VCaP (cell line): Measurements from ENCODE around the gene NFASC.

Experiments
- H3K27ac ChIP-seq: fragments of 450-650 bp; 2 replicates; pipeline ENCODE4 v1.5.1; 2017
- TF ChIP-seq, protein P1 (sequence below): fragments of 450-650 bp; conservative IDR thresholded peaks from 2 replicates; pipeline ENCODE4 v1.5.1; 2017; ENCODE audit warnings: mild to moderate bottlenecking, moderate library complexity

Gene NFASC

DNA sequence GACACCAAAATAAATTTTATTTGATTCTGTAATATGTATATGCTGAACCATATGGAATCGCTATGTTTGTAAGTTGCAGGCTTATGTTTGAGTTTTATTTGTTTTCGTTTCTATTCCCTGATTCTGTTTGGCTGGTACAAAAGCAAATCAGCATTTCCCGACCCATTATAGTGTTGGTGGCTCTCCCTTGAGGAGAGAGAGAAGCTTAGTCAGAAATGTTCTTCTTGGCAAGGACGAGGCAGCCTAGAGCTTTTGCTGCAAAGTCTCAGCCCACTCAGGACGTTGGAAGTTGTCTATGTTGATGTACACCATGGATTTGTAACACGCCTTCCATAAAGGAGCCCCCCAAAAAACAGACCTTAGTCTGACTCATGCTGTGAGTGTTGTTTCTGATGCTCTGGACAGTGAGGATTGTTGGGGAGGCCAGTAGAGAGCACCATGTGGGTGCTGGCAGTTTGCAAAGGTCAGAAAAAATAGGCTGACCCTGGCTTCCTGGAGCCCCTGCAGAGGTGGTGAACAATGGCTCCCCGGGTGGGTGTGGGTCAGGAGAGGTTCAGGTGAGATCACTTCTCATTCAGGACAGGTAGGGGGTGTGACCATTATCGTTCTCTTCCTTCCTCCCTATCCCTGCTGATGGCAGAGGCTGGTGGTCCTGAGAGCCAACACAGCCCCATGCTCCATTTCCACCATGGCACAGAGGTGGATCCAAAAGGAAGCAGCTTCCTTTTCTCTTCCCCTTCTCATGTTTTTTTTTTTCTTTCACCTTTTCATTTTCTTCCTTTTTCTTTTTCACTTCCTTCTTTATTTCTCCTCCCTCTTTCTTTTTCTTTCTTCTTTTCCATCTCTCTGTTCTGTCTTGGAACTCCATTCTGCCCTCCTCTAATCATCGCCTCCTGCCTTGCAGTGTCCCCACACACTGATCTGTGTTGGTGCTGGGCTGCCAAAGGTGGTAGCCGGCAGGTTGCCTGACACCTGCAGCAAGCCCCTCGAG, 88.0 kb downstream of the NFASC start:
- no peak overlapping the region for H3K27ac ChIP-seq
- TF ChIP-seq, protein P1, sequence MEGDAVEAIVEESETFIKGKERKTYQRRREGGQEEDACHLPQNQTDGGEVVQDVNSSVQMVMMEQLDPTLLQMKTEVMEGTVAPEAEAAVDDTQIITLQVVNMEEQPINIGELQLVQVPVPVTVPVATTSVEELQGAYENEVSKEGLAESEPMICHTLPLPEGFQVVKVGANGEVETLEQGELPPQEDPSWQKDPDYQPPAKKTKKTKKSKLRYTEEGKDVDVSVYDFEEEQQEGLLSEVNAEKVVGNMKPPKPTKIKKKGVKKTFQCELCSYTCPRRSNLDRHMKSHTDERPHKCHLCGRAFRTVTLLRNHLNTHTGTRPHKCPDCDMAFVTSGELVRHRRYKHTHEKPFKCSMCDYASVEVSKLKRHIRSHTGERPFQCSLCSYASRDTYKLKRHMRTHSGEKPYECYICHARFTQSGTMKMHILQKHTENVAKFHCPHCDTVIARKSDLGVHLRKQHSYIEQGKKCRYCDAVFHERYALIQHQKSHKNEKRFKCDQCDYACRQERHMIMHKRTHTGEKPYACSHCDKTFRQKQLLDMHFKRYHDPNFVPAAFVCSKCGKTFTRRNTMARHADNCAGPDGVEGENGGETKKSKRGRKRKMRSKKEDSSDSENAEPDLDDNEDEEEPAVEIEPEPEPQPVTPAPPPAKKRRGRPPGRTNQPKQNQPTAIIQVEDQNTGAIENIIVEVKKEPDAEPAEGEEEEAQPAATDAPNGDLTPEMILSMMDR = no peak

DNA sequence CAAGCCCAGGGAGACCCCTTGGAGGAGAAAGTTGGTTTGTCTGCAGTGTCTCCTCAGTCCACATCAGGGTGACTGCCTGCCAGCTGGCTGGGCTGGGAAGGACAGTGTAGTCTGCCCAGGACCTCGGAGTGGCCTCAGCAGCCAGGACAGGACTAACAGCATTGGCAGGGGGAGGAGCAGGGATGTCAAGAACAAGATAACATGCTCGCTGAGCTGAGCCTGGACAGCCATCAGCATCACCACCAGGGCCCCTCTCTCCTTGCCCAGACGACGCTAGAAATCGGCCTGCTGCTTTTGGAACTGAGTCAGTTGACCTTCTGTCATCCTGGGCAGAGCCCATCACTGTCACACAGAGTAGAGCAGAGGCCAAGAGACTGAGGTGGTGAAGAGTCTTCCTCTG, 88.7 kb downstream of the NFASC start:
- no peak overlapping the region for H3K27ac ChIP-seq
- TF ChIP-seq, protein P1 = no peak

DNA sequence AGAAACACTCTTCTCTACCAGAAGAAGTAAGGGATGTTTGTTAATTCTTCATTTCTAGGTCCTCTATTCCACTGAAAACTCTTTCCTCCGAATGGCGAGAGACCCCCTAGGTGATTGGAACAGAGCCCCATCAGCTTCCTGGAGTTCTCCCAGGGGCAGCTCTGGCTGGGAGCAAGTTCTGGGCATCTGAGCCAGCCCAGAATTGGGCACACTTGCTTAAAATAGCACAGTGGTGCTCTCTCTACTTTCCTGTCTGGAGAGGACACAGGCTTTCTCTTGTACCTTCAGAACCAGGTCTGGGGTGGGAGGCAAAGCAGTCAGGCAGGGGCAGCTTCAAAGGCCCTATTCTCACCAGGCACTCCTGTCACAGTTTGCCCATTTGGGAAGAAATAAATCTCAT, 89.2 kb downstream of the NFASC start:
- no peak overlapping the region for H3K27ac ChIP-seq
- TF ChIP-seq, protein P1 = no peak

DNA sequence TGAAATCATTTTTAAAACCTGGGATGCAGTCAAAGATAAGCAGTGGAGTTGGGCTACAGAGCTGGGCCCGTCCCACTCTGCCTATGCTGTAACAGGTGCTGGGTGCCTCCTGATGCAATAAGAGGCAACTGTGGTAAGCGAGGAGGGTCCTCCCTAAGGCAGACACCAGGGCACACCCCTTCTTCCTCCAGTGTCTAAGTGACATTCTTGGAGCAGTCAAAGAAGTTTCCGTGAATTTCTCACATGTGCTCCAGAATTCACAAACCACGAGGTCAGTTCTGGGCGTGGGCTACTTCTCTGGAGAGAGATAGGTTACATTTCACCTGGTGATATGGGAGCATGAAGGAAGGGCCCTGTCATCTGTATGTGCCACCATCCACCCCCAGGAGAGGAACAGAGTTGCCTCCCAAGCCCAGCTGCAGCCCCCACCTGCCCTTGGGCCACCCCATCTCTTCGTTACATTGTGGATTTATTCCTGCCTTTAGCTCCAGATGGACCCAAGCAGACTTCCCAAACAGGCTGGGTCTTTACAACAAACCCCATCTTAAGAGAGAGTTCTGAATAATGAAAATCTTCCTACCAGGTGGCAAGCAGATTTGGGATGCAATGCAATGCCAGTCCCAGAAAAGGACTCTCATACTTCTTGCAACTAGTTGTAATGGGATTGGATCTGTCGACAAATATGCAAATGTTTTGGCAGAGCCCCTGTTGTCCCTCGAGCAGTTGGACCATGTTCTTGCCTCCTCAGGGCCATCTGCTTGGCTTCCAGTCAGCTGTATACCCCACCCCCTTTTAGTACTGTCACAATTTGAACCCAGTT, 89.9 kb downstream of the NFASC start:
- no peak overlapping the region for H3K27ac ChIP-seq
- TF ChIP-seq, protein P1 = no peak

DNA sequence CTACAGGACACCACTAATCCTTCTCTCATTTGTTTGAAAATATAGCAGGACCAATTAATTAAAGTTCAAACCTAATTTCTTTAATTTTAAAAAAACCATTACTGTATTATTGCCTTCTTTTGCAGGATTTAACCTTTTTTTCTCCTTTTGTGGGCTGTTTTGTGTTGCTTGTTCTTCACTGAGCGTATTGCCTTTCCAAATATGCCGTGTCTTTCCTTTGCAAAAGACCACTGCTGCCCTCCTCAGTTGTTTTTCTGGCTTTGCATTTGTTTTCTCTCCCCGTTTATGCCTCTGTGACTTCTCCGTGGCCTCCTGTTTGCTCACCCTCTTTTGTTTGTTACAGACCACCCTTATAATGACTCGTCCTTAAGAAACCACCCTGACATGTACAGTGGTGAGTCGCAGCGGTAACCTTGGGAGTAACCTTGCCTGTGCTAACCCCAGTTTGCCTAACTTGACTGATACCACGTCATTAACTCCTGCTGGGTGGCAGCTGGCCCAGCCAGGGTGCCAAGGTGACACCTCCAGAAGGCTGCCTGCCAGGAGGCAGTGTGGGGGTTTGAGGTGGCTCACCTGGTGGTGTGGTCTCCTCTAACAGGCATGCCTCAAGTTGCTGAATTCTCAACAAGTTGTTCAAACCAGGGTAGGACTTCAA, 91.2 kb downstream of the NFASC start:
- TF ChIP-seq, protein P1 = no peak
- no peak overlapping the region for H3K27ac ChIP-seq

DNA sequence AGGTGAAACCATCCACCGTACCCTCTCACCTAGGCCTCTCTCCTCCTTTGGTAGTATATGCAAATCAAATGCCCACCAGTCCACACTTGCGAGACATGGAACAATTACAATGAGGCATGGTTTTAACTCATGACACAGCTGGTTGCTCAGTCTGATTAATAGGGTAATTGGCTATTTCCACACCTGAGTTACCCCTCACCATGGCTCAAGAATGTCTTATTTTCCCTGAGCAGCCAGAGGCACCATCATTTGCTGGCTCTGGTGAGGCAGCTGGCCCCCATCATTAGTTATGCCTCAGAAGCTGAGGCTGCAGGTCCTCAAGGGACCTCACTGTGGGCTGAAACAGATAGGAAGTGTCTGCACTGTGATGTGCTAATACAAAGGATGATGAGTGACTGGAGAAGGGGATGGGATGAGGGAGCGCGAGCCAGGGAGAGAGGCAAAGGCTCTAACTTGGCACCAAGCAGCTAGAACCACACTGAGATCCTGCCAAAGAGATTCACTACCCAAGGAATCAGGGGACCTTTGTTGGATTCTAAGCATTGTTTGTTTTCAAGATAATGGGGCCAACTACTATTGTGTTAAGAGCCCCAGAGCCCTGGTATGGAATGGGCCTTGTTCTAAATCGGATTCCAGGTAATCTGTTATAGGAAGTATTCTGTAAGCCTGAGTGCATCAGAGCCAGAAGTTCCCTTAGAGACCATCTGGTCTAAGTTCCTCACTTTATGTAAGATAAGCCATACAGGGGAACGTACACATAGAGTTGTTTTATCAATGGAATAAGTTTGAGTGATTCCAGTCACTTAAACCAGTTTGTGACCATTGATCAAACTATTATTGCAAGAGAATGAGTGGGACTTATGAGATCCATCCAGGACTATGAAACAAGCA, 92.3 kb downstream of the NFASC start:
- H3K27ac ChIP-seq = no peak overlapping the region
- TF ChIP-seq, protein P1 = no peak
